ENCODE results near the gene NRXN2.

NRXN2 gene

GRCh38 chr11:64560139-64560771 lies 162.7 kb downstream of the NRXN2 start:
- no peak for DNase-seq

- DNase-seq = no peak
Measured at GRCh38 chr11:64559351-64560138, 163.5 kb downstream of the NRXN2 start.

GRCh38 chr11:64558869-64559268 lies 164.1 kb downstream of the NRXN2 start:
- no peak for DNase-seq

- DNase-seq = no peak
Measured at GRCh38 chr11:64558065-64558745, 164.8 kb downstream of the NRXN2 start.

GRCh38 chr11:64556721-64557250 lies 166.2 kb downstream of the NRXN2 start:
- no peak for DNase-seq
